GM21576 (cell line): ENCODE measurements around the gene SLC38A11.
"Not testable (repeated sequence)": the region's sequence is repeated elsewhere in the genome, so short reads cannot be mapped to it uniquely, and the experiment has no call there.

Experiments used
- ATAC-seq: cut with Tn5 transposase; IDR thresholded peaks from one replicate; pipeline ENCODE4 v1.9.1; 2021; ENCODE audit warnings: mild to moderate bottlenecking, moderate library complexity; ENCODE audit not compliant: unreplicated experiment

The SLC38A11 gene

GRCh38 chr2:164954954-164955701 lies at the start of gene SLC38A11:
Gene SLC38A11 (minus strand): TSS chr2:164955525. CDS start chr2:164955247, 278 bp downstream.
- no peak for ATAC-seq

GRCh38 chr2:165003443-165004130 lies 48.3 kb upstream of the SLC38A11 start:
- ATAC-seq = no peak

- no peak for ATAC-seq
Measured at GRCh38 chr2:165002638-165003037, 47.3 kb upstream of the SLC38A11 start.

GRCh38 chr2:164994664-164995299 lies 39.5 kb upstream of the SLC38A11 start:
- not testable (repeated sequence) for ATAC-seq

- ATAC-seq = no peak
Measured at GRCh38 chr2:164993287-164994016, 38.1 kb upstream of the SLC38A11 start.

- peak; percentile 48 for ATAC-seq
Measured at GRCh38 chr2:164992818-164993217, 37.5 kb upstream of the SLC38A11 start.

- ATAC-seq = peak; percentile 37
Measured at GRCh38 chr2:164992093-164992454, 36.7 kb upstream of the SLC38A11 start.

- ATAC-seq = peak; percentile 93
Measured at GRCh38 chr2:164991361-164992092, 36.2 kb upstream of the SLC38A11 start.

- not testable (repeated sequence) for ATAC-seq
Measured at GRCh38 chr2:164990953-164991352, 35.6 kb upstream of the SLC38A11 start.

- ATAC-seq = not testable (repeated sequence)
Measured at GRCh38 chr2:164988805-164989204, 33.5 kb upstream of the SLC38A11 start.

- ATAC-seq = not testable (repeated sequence)
Measured at GRCh38 chr2:164986027-164986426, 30.7 kb upstream of the SLC38A11 start.

GRCh38 chr2:164984428-164984827 lies 29.1 kb upstream of the SLC38A11 start:
- ATAC-seq = no peak

- ATAC-seq = no peak
Measured at GRCh38 chr2:164981217-164981990, 26.1 kb upstream of the SLC38A11 start.

- not testable (repeated sequence) for ATAC-seq
Measured at GRCh38 chr2:164980688-164981087, 25.4 kb upstream of the SLC38A11 start.

GRCh38 chr2:164979113-164979512 lies 23.8 kb upstream of the SLC38A11 start:
- no peak for ATAC-seq

- not testable (repeated sequence) for ATAC-seq
Measured at GRCh38 chr2:164976875-164977470, 21.6 kb upstream of the SLC38A11 start.

- no peak for ATAC-seq
Measured at GRCh38 chr2:164976301-164976700, 21.0 kb upstream of the SLC38A11 start.

- ATAC-seq = no peak
Measured at GRCh38 chr2:164975891-164976290, 20.6 kb upstream of the SLC38A11 start.

- ATAC-seq = no peak
Measured at GRCh38 chr2:164974221-164974620, 18.9 kb upstream of the SLC38A11 start.
